ENCODE results near the gene KIRREL1. TPM values are rescaled to one million over a fixed set of nuclear protein-coding genes. Genes with fewer than 3 reads are reported as not detected.

KIRREL1 gene
- total RNA-seq, 1 experiment from 2014 or later, result 211 TPM

- H3K27me3 ChIP-seq (replicated peaks; ENCODE audit: insufficient read depth, low read depth, low read length, poor library complexity), result no peaks in the 10 kb centered on the region
- no peak overlapping the region for H3K27ac ChIP-seq (ENCODE audit: low read depth, low read length, poor library complexity, severe bottlenecking)
- intact Hi-C loops (cut with micrococcal nuclease; ENCODE audit: unreplicated experiment), result no loop called here
- BruUV-seq (replicated peaks), result no TSS peak
- no peak overlapping the region for H3K4me3 ChIP-seq (ENCODE audit: low read depth, low read length, poor library complexity, severe bottlenecking)
- TF ChIP-seq CTCF (conservative IDR thresholded peaks at IDR 0.05; ENCODE audit: low read depth, low read length) (no peak), EZH2 (IDR thresholded peaks at IDR 0.05; ENCODE audit: borderline replicate concordance, low read depth, low read length, poor library complexity, severe bottlenecking) (no peak)
- H3K9me3 ChIP-seq (ENCODE audit: low read depth, low read length, poor library complexity, severe bottlenecking), result no peaks in the 10 kb centered on the region
- peaks cover 10% of the 10 kb centered on the region for H3K36me3 ChIP-seq (ENCODE audit: insufficient read depth, low read length, poor library complexity, severe bottlenecking)
- ChIA-PET CTCF (interaction anchor here (1.6 kb wide), 1 partner anchor 48 kb away, joined by 4 read pairs; no protein-coding TSS in a partner anchor), POLR2A (ENCODE audit: low non-redundant PET) (no interaction called here)
- DNase-seq (ENCODE audit: low spot score), result no peak
- peaks cover 62% of the 10 kb centered on the region for H3K4me1 ChIP-seq (ENCODE audit: insufficient read depth, low read length, poor library complexity, severe bottlenecking)
Observed at GRCh38 chr1:158039380-158039779, 45.9 kb downstream of the KIRREL1 start.

- no peak for DNase-seq (ENCODE audit: low spot score)
- peak overlapping the region; percentile 31 for H3K27ac ChIP-seq (ENCODE audit: low read depth, low read length, poor library complexity, severe bottlenecking)
- peaks cover 62% of the 10 kb centered on the region for H3K4me1 ChIP-seq (ENCODE audit: insufficient read depth, low read length, poor library complexity, severe bottlenecking)
- ChIA-PET POLR2A (ENCODE audit: low non-redundant PET) (no interaction called here), CTCF (interaction anchor here (1.6 kb wide), 1 partner anchor 48 kb away, joined by 4 read pairs; no protein-coding TSS in a partner anchor)
- no TSS peak for BruUV-seq (replicated peaks)
- peaks cover 10% of the 10 kb centered on the region for H3K36me3 ChIP-seq (ENCODE audit: insufficient read depth, low read length, poor library complexity, severe bottlenecking)
- TF ChIP-seq EZH2 (IDR thresholded peaks at IDR 0.05; ENCODE audit: borderline replicate concordance, low read depth, low read length, poor library complexity, severe bottlenecking), result no peak
- no peak for TF ChIP-seq CTCF (conservative IDR thresholded peaks at IDR 0.05; ENCODE audit: low read depth, low read length)
- H3K4me3 ChIP-seq (ENCODE audit: low read depth, low read length, poor library complexity, severe bottlenecking), result no peak overlapping the region
- intact Hi-C loops (cut with micrococcal nuclease; ENCODE audit: unreplicated experiment), result no loop called here
- H3K27me3 ChIP-seq (replicated peaks; ENCODE audit: insufficient read depth, low read depth, low read length, poor library complexity), result no peaks in the 10 kb centered on the region
- H3K9me3 ChIP-seq (ENCODE audit: low read depth, low read length, poor library complexity, severe bottlenecking), result no peaks in the 10 kb centered on the region
Observed at GRCh38 chr1:158040323-158040722, 46.9 kb downstream of the KIRREL1 start.

GRCh38 chr1:158043232-158043631, 49.8 kb downstream of the KIRREL1 start:
- Histone ChIP-seq H3K9me3 (ENCODE audit: low read depth, low read length, poor library complexity, severe bottlenecking) (no peaks in the 10 kb centered on the region), H3K4me3 (ENCODE audit: low read depth, low read length, poor library complexity, severe bottlenecking) (no peak overlapping the region), H3K4me1 (ENCODE audit: insufficient read depth, low read length, poor library complexity, severe bottlenecking) (peaks cover 53% of the 10 kb centered on the region), H3K36me3 (ENCODE audit: insufficient read depth, low read length, poor library complexity, severe bottlenecking) (peaks cover 10% of the 10 kb centered on the region), H3K27me3 (replicated peaks; ENCODE audit: insufficient read depth, low read depth, low read length, poor library complexity) (no peaks in the 10 kb centered on the region), H3K27ac (ENCODE audit: low read depth, low read length, poor library complexity, severe bottlenecking) (no peak overlapping the region)
- no TSS peak for BruUV-seq (replicated peaks)
- TF ChIP-seq EZH2 (IDR thresholded peaks at IDR 0.05; ENCODE audit: borderline replicate concordance, low read depth, low read length, poor library complexity, severe bottlenecking), result no peak
- no peak for TF ChIP-seq CTCF (conservative IDR thresholded peaks at IDR 0.05; ENCODE audit: low read depth, low read length)
- CTCF ChIA-PET, result interaction anchor here (0.6 kb wide), 1 partner anchor 53 kb away, joined by 5 read pairs; no protein-coding TSS in a partner anchor
- intact Hi-C loops (cut with micrococcal nuclease; ENCODE audit: unreplicated experiment), result no loop called here
- DNase-seq (ENCODE audit: low spot score), result no peak
- POLR2A ChIA-PET (ENCODE audit: low non-redundant PET), result no interaction called here
